T-cell (primary cell): ENCODE results near the gene LHFPL5. TPM values are rescaled to one million over a fixed set of nuclear protein-coding genes. Genes with fewer than 3 reads are reported as not detected.

ENCODE experiments used
- ATAC-seq, 4 experiments: fragments of 200-7000 bp in 3 of 4; fragments of 150-1000 bp in 1 of 4; cut with Tn5 transposase; replicated peaks in 1 of 4; 1 replicate in 3 of 4; 2 replicates in 1 of 4; pipeline ENCODE4 v1.10.0; 2021; ENCODE audit warnings: moderate library complexity in 3 of 4, mild to moderate bottlenecking in 2 of 4, moderate number of reproducible peaks in 1 of 4
- CTCF ChIA-PET, 2 donors: fragments of 300-600 bp; sonication (Branson Sonifier 250); formaldehyde crosslinking; loops; one replicate each; lab custom pipeline; 2022; ENCODE audit warnings: antibody characterized with exemption in 2 of 2; lab: Charles Lee
- POLR2A ChIA-PET, 2 donors: fragments of 300-600 bp; sonication (Branson Sonifier 250); formaldehyde crosslinking; loops; one replicate each; lab custom pipeline; 2022; ENCODE audit warnings: antibody characterized with exemption in 2 of 2; lab: Charles Lee
- DNase-seq, 35 experiments: peaks; one replicate each; pipeline versions ENCODE4 v3.0.0 to v3.0.0-alpha.2; 2013 to 2023
- H3K27ac ChIP-seq: one replicate; pipeline ENCODE4 v1.5.1; 2013; ENCODE audit warnings: low read length
- H3K27me3 ChIP-seq, 2 experiments: replicated peaks in 1 of 2; 1 replicate in 1 of 2; 2 replicates in 1 of 2; pipeline versions ENCODE4 v1.6.1 to v1.7.0; 2013; ENCODE audit warnings: low read length in 1 of 2, mixed read lengths in 1 of 2; ENCODE audit not compliant: control insufficient read depth in 2 of 2, insufficient read depth in 2 of 2; ENCODE audit errors: extremely low read depth in 1 of 2
- H3K36me3 ChIP-seq, 2 donors: 1 replicate in 1 of 2; 2 replicates in 1 of 2; pipeline versions ENCODE4 v1.6.1 to v1.7.0; 2013; ENCODE audit warnings: low read length in 1 of 2; ENCODE audit not compliant: control insufficient read depth in 2 of 2, insufficient read depth in 1 of 2; ENCODE audit errors: extremely low read depth in 1 of 2
- H3K4me1 ChIP-seq, 2 experiments: 1 replicate in 1 of 2; 2 replicates in 1 of 2; pipeline versions ENCODE4 v1.6.1 to v1.7.0; 2013; ENCODE audit warnings: low read length in 2 of 2, mixed read lengths in 1 of 2; ENCODE audit not compliant: insufficient read depth in 2 of 2, control insufficient read depth in 1 of 2; ENCODE audit errors: extremely low read depth in 1 of 2
- H3K4me3 ChIP-seq, 2 donors: 1 replicate in 1 of 2; 2 replicates in 1 of 2; pipeline versions ENCODE4 v1.5.1 to v1.7.0; 2013; ENCODE audit warnings: mild to moderate bottlenecking in 2 of 2, low read length in 1 of 2, moderate library complexity in 1 of 2; ENCODE audit not compliant: control insufficient read depth in 1 of 2; ENCODE audit errors: extremely low read depth in 1 of 2
- H3K9me3 ChIP-seq: 2 replicates; pipeline ENCODE4 v1.7.0; 2013
- H3K27ac Mint-ChIP-seq, 2 donors: one replicate each; pipeline ENCODE4 v1.8.0; 2020 to 2021; ENCODE audit warnings: mild to moderate bottlenecking in 2 of 2, mixed read lengths in 2 of 2
- H3K27me3 Mint-ChIP-seq, 2 donors: one replicate each; pipeline ENCODE4 v1.8.0; 2021 to 2022; ENCODE audit warnings: mixed read lengths in 2 of 2
- H3K36me3 Mint-ChIP-seq: one replicate; pipeline ENCODE4 v1.8.0; 2021; ENCODE audit warnings: mixed read lengths
- H3K4me1 Mint-ChIP-seq, 3 donors: one replicate each; pipeline ENCODE4 v1.8.0; 2020 to 2022; ENCODE audit warnings: mixed read lengths in 3 of 3, mild to moderate bottlenecking in 1 of 3
- H3K4me3 Mint-ChIP-seq, 3 donors: one replicate each; pipeline ENCODE4 v1.8.0; 2020 to 2022; ENCODE audit warnings: mild to moderate bottlenecking in 3 of 3, mixed read lengths in 3 of 3, moderate library complexity in 3 of 3
- H3K9me3 Mint-ChIP-seq, 3 donors: one replicate each; pipeline ENCODE4 v1.8.0; 2020 to 2022; ENCODE audit warnings: mixed read lengths in 3 of 3
- WGBS: methylation state at CpG from one replicate; pipeline ENCODE4 v1.1.5; 2013; ENCODE audit warnings: missing lambda C conversion rate; ENCODE audit not compliant: insufficient coverage; 5-methylcytosine and 5-hydroxymethylcytosine counted together
- total RNA-seq, 35 experiments: library from RNA in 6 of 35; stranded (reverse) in 6 of 35; fragments of 120-200 nt in 1 of 35; gene quantifications; one replicate each; pipeline versions ENCODE4 v1.2.1 to v1.2.4 and lab custom pipeline; 2013 to 2026

The LHFPL5 gene
- total RNA-seq, 5 donors from 2014 or later (not counting 1 experiment from before 2014, with no cell fraction given), result not detected

DNA sequence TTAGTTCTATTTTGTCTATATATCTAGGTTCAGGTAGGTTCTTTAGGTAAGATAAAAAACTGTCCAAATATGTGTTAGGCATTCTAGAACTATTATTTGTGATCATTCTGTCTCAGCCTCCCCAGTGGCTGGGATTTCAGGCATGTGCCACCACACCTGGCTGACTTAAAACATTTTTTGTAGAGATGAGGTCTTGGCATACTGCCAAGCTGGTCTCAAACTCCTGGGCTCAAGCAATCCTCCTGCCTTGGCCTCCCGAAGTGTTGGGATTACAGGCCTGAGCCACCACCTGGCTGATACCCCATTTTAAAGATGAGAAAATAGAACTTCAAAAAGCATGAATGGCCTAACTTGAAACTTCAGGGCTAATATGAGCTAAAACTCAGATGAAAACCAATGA is 33.9 kb downstream of the LHFPL5 start:
- Mint-ChIP-seq H3K9me3 (no peaks in the 10 kb centered on the region), H3K4me1 (no peaks in the 10 kb centered on the region), H3K4me3 (no peak overlapping the region), H3K27ac (no peak overlapping the region), H3K27me3 (no peaks in the 10 kb centered on the region), H3K36me3 (peaks cover 51% of the 10 kb centered on the region)
- no peak overlapping the region for H3K27ac ChIP-seq
- H3K27me3 ChIP-seq, result no peaks in the 10 kb centered on the region
- ChIA-PET CTCF (no interaction called here), POLR2A (no interaction called here)
- no peak overlapping the region for H3K4me3 ChIP-seq
- H3K4me1 ChIP-seq, result no peaks in the 10 kb centered on the region
- DNase-seq, result no peak
- no peaks in the 10 kb centered on the region for H3K9me3 ChIP-seq
- H3K36me3 ChIP-seq, result peaks cover 2 to 40% of the 10 kb centered on the region in 2 donors
- no CpG with 5 or more reads among the region's 1 CpG for WGBS
- no peak for ATAC-seq

DNA sequence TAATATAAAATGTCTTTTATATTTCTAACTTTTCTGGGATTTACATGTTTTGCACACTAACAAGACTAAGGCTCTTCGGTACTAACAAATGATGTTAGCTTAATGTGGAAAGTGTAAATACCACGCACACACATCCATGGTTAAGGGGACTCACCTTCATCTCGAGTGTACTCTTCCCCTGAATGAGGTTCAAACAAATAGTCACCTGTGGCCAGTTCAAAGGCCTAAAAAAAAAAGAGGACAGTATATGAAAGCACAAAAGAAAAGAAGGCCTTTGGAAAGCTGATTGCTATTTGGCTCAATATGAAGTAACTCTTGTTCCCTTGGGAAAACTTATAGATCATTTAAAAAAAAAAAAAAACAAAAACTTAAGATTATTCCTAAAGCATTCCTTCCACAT is 37.2 kb downstream of the LHFPL5 start:
- ATAC-seq, result no peak
- H3K36me3 Mint-ChIP-seq, result peaks cover 52% of the 10 kb centered on the region
- no peaks in the 10 kb centered on the region for H3K4me1 Mint-ChIP-seq
- Histone ChIP-seq H3K4me1 (no peaks in the 10 kb centered on the region), H3K36me3 (peaks cover 0 to 33% of the 10 kb centered on the region in 2 donors), H3K27ac (no peak overlapping the region), H3K4me3 (no peak overlapping the region), H3K27me3 (no peaks in the 10 kb centered on the region), H3K9me3 (no peaks in the 10 kb centered on the region)
- H3K9me3 Mint-ChIP-seq, result no peaks in the 10 kb centered on the region
- H3K27ac Mint-ChIP-seq, result no peak overlapping the region
- POLR2A ChIA-PET, result no interaction called here
- CTCF ChIA-PET, result no interaction called here
- DNase-seq, result no peak
- H3K4me3 Mint-ChIP-seq, result no peak overlapping the region
- H3K27me3 Mint-ChIP-seq, result no peaks in the 10 kb centered on the region
- WGBS, result no CpG with 5 or more reads among the region's 3 CpGs

DNA sequence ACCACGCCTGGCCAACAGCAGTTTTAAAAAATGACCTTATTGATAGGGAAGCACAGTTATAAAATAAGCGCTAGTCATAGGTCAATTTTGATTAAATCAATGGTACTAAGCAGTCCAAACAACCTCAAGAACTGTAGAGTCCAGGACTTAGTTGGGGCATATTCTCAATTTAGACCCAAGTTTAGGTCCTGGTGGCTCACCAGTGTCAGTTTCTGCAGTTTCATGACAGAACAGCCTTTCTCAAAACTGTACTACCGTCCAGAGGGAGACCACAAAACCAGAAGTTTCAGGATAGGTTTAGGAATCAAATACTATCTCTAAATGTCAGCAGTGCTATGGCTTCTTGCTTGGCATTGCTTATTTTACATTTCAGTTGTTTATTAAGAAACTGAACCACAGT is 39.1 kb downstream of the LHFPL5 start:
- ATAC-seq (no peak), DNase-seq (no peak)
- Histone ChIP-seq H3K9me3 (no peaks in the 10 kb centered on the region), H3K4me1 (no peaks in the 10 kb centered on the region), H3K36me3 (peaks cover 0 to 22% of the 10 kb centered on the region in 2 donors), H3K4me3 (no peak overlapping the region), H3K27ac (no peak overlapping the region), H3K27me3 (no peaks in the 10 kb centered on the region)
- WGBS, result no CpG with 5 or more reads among the region's 3 CpGs
- ChIA-PET CTCF (no interaction called here), POLR2A (no interaction called here)
- no peaks in the 10 kb centered on the region for H3K27me3 Mint-ChIP-seq
- peaks cover 57% of the 10 kb centered on the region for H3K36me3 Mint-ChIP-seq
- no peak overlapping the region for H3K27ac Mint-ChIP-seq
- H3K4me1 Mint-ChIP-seq, result no peaks in the 10 kb centered on the region
- peaks cover 0 to 7% (median 6%) of the 10 kb centered on the region in 3 donors for H3K9me3 Mint-ChIP-seq
- no peak overlapping the region for H3K4me3 Mint-ChIP-seq

GRCh38 chr6:35850208-35850607 is 45.1 kb downstream of the LHFPL5 start:
- Histone ChIP-seq H3K27me3 (no peaks in the 10 kb centered on the region), H3K4me1 (no peaks in the 10 kb centered on the region), H3K27ac (no peak overlapping the region), H3K4me3 (no peak overlapping the region), H3K9me3 (no peaks in the 10 kb centered on the region), H3K36me3 (peaks cover 4 to 35% of the 10 kb centered on the region in 2 donors)
- Mint-ChIP-seq H3K27ac (no peak overlapping the region), H3K27me3 (no peaks in the 10 kb centered on the region), H3K4me3 (no peak overlapping the region), H3K4me1 (no peaks in the 10 kb centered on the region), H3K36me3 (peaks cover 73% of the 10 kb centered on the region), H3K9me3 (peaks cover 0 to 7% (median 6%) of the 10 kb centered on the region in 3 donors)
- DNase-seq, result no peak
- ChIA-PET CTCF (no interaction called here), POLR2A (no interaction called here)
- WGBS, result 100% methylated on average over 1 of the region's 2 CpGs
- ATAC-seq, result no peak

DNA sequence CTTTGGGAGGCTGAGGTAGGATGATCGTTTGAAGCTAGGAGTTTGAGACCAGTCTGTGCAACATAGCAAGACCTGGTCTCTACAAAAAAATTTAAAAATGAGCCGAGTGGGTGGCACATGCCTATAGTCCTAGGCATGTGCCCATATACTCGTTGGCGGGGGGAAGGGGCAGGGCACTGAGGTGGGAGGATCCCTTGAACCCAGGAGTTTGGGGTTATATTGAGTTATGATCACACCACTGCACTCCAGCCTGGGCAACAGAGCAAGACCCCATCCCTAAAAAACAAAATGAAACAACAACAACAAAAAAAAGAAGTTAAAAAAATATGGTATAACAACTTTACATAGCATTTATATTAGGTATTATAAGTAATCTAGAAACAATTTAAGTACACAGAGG is 47.8 kb downstream of the LHFPL5 start:
- no peak for ATAC-seq
- H3K27ac Mint-ChIP-seq, result no peak overlapping the region
- H3K4me3 Mint-ChIP-seq, result no peak overlapping the region
- no peaks in the 10 kb centered on the region for H3K27me3 Mint-ChIP-seq
- ChIA-PET CTCF (no interaction called here), POLR2A (no interaction called here)
- Histone ChIP-seq H3K4me1 (no peaks in the 10 kb centered on the region), H3K9me3 (no peaks in the 10 kb centered on the region), H3K4me3 (no peak overlapping the region), H3K27me3 (no peaks in the 10 kb centered on the region), H3K27ac (no peak overlapping the region), H3K36me3 (peaks cover 9 to 47% of the 10 kb centered on the region in 2 donors)
- peaks cover 0 to 7% (median 6%) of the 10 kb centered on the region in 3 donors for H3K9me3 Mint-ChIP-seq
- DNase-seq, result no peak
- no peaks in the 10 kb centered on the region for H3K4me1 Mint-ChIP-seq
- H3K36me3 Mint-ChIP-seq, result peaks cover 79% of the 10 kb centered on the region
- WGBS, result 83% methylated on average over 1 of the region's 4 CpGs

- H3K36me3 Mint-ChIP-seq, result peaks cover 78% of the 10 kb centered on the region
- no peak for ATAC-seq
- no peak overlapping the region for H3K27ac Mint-ChIP-seq
These were observed 51.1 kb downstream of the LHFPL5 start for GRCh38 chr6:35856250-35856649.

GRCh38 chr6:35857853-35858252 is 52.7 kb downstream of the LHFPL5 start:
- H3K9me3 ChIP-seq, result no peaks in the 10 kb centered on the region
- no peak overlapping the region for H3K4me3 ChIP-seq
- CTCF ChIA-PET, result interaction anchor here in 1 of 2 donors (0.6 kb wide), 1 partner anchor 652 kb away, joined by 4 read pairs; no protein-coding TSS in a partner anchor
- POLR2A ChIA-PET, result no interaction called here
- Mint-ChIP-seq H3K27ac (no peak overlapping the region), H3K36me3 (peaks cover 74% of the 10 kb centered on the region), H3K27me3 (no peaks in the 10 kb centered on the region), H3K9me3 (no peaks in the 10 kb centered on the region), H3K4me1 (no peaks in the 10 kb centered on the region), H3K4me3 (no peak overlapping the region)
- ATAC-seq, result no peak
- H3K36me3 ChIP-seq, result peaks cover 12 to 44% of the 10 kb centered on the region in 2 donors
- no peak for DNase-seq
- no peaks in the 10 kb centered on the region for H3K27me3 ChIP-seq
- no peak overlapping the region for H3K27ac ChIP-seq
- no peaks in the 10 kb centered on the region for H3K4me1 ChIP-seq

More at GRCh38 chr6:35856250-35856649, 51.1 kb downstream of the LHFPL5 start:
- no CpG with 5 or more reads among the region's 1 CpG for WGBS
- ChIA-PET POLR2A (interaction anchor here in 1 of 2 donors (0.6 kb wide), 1 partner anchor 1722 kb away, joined by 3 read pairs; no protein-coding TSS in a partner anchor), CTCF (no interaction called here)
- no peaks in the 10 kb centered on the region for H3K9me3 ChIP-seq
- Mint-ChIP-seq H3K4me1 (no peaks in the 10 kb centered on the region), H3K4me3 (no peak overlapping the region), H3K9me3 (no peaks in the 10 kb centered on the region), H3K27me3 (no peaks in the 10 kb centered on the region)
- no peaks in the 10 kb centered on the region for H3K4me1 ChIP-seq
- H3K27ac ChIP-seq, result no peak overlapping the region
- DNase-seq, result no peak
- no peak overlapping the region for H3K4me3 ChIP-seq
- no peaks in the 10 kb centered on the region for H3K27me3 ChIP-seq
- peaks cover 9 to 47% of the 10 kb centered on the region in 2 donors for H3K36me3 ChIP-seq
